Stimulated activated CD4-positive, alpha-beta T cell treated with anti-CD3 and anti-CD28 coated beads, TNF-alpha, amount 100 ng/mL, for 24 hours (primary cell): Measurements from ENCODE around the gene FAM174B.
A peak's percentile ranks its signal among the peaks of the same experiment; 100 is the strongest.

Experiments
- DNase-seq, 3 experiments: peaks; one replicate each; pipeline ENCODE4 v3.0.0-alpha.2; 2020; ENCODE audit warnings: low read depth in 3 of 3

FAM174B gene

GRCh38 chr15:92655178-92655995 is at the start of gene FAM174B:
Gene FAM174B, minus strand, starts transcription at chr15:92655775.
- peak in 2 of 3 experiments; percentile 8 to 57 for DNase-seq

GRCh38 chr15:92696096-92696495 is 40.5 kb upstream of the FAM174B start:
- no peak for DNase-seq

- DNase-seq = no peak
Measured at GRCh38 chr15:92693691-92694331, 38.2 kb upstream of the FAM174B start.

GRCh38 chr15:92690395-92690794 is 34.8 kb upstream of the FAM174B start:
- DNase-seq = no peak

GRCh38 chr15:92687746-92688145 is 32.2 kb upstream of the FAM174B start:
- no peak for DNase-seq

- DNase-seq = no peak
Measured at GRCh38 chr15:92687195-92687602, 31.6 kb upstream of the FAM174B start.

- DNase-seq = no peak
Measured at GRCh38 chr15:92683511-92683834, 27.9 kb upstream of the FAM174B start.

GRCh38 chr15:92682741-92683510 is 27.4 kb upstream of the FAM174B start:
- DNase-seq = no peak

- DNase-seq = no peak
Measured at GRCh38 chr15:92681141-92681631, 25.6 kb upstream of the FAM174B start.

GRCh38 chr15:92677999-92678398 is 22.4 kb upstream of the FAM174B start:
- DNase-seq = no peak

- DNase-seq = no peak
Measured at GRCh38 chr15:92676561-92676960, 21.0 kb upstream of the FAM174B start.

GRCh38 chr15:92675485-92675884 is 19.9 kb upstream of the FAM174B start:
- DNase-seq = no peak

- no peak for DNase-seq
Measured at GRCh38 chr15:92674347-92674746, 18.8 kb upstream of the FAM174B start.

GRCh38 chr15:92672102-92672501 is 16.5 kb upstream of the FAM174B start:
- no peak for DNase-seq

GRCh38 chr15:92671406-92671805 is 15.8 kb upstream of the FAM174B start:
- DNase-seq = no peak

- no peak for DNase-seq
Measured at GRCh38 chr15:92670621-92671020, 15.0 kb upstream of the FAM174B start.

GRCh38 chr15:92669432-92669831 is 13.9 kb upstream of the FAM174B start:
- no peak for DNase-seq

- DNase-seq = no peak
Measured at GRCh38 chr15:92668620-92669019, 13.0 kb upstream of the FAM174B start.

- no peak for DNase-seq
Measured at GRCh38 chr15:92667970-92668485, 12.5 kb upstream of the FAM174B start.

- DNase-seq = no peak
Measured at GRCh38 chr15:92667287-92667904, 11.8 kb upstream of the FAM174B start.

GRCh38 chr15:92666780-92667179 is 11.2 kb upstream of the FAM174B start:
- no peak for DNase-seq

- DNase-seq = no peak
Measured at GRCh38 chr15:92665100-92665555, 9.6 kb upstream of the FAM174B start.
